ENCODE data around the gene UBA7. TPM values are rescaled to one million over a fixed set of nuclear protein-coding genes. Genes with fewer than 3 reads are reported as not detected.

UBA7 gene
- total and polyA plus RNA-seq, 2 of the 8 experiments (the other 6 are each of a cell fraction or from before 2014, with no cell fraction given): 0.34 to 0.65 TPM

GRCh38 chr3:49785565-49786356 is 28.0 kb downstream of the UBA7 start (continued):
- no peak for TF ChIP-seq GABPA (IDR thresholded peaks at IDR 0.05; ENCODE audit: borderline replicate concordance, insufficient read depth, low read length)
- TF ChIP-seq GTF2F1 (IDR thresholded peaks at IDR 0.05; ENCODE audit: borderline replicate concordance, low read depth, low read length): no peak
- no peak for TF ChIP-seq NRF1 (IDR thresholded peaks at IDR 0.05; ENCODE audit: low read depth, low read length)
- TF ChIP-seq PHF8 (conservative IDR thresholded peaks at IDR 0.05; ENCODE audit: low read depth, low read length): no peak
- no peak for TF ChIP-seq ZNF274 (IDR thresholded peaks at IDR 0.05; ENCODE audit: borderline replicate concordance, extremely low read depth, low read length)
- TF ChIP-seq CHD2 (IDR thresholded peaks at IDR 0.05; ENCODE audit: low read length): no peak
- TF ChIP-seq MAX (IDR thresholded peaks at IDR 0.05): peak; percentile 72
- TF ChIP-seq POU5F1 (IDR thresholded peaks at IDR 0.05; ENCODE audit: low read depth, low read length): no peak
- no peak for TF ChIP-seq BACH1 (IDR thresholded peaks at IDR 0.05; ENCODE audit: low read length)
- no peak for TF ChIP-seq EGR1 (IDR thresholded peaks at IDR 0.05; ENCODE audit: borderline replicate concordance, low read depth, low read length)
- peak; percentile 51; the same call in 1 of the 2 replicates for TF ChIP-seq E2F6 (IDR thresholded peaks at IDR 0.05)
- no peak for TF ChIP-seq NANOG (IDR thresholded peaks at IDR 0.05; ENCODE audit: insufficient read depth, low read depth, low read length, poor library complexity, severe bottlenecking)
- no peak for TF ChIP-seq SP2 (IDR thresholded peaks at IDR 0.05; ENCODE audit: low read length)
- no peak for TF ChIP-seq TBP (IDR thresholded peaks at IDR 0.05; ENCODE audit: low read depth, low read length)
